K562 (cell line): ENCODE measurements around the gene DVL2. TPM values are rescaled to one million over a fixed set of nuclear protein-coding genes. Genes with fewer than 3 reads are reported as not detected.

Experiments used
- ARID1B ChIP-seq: fragments of 450-650 bp; IDR thresholded peaks from 2 replicates; pipeline ENCODE4 v1.6.1; 2016; ENCODE audit warnings: antibody characterized with exemption, mild to moderate bottlenecking, inconsistent platforms
- CHD1 ChIP-seq: fragments of 200-600 bp; sonication (generic); IDR thresholded peaks from one replicate; pipeline ENCODE4 v1.6.1; 2012; ENCODE audit warnings: mild to moderate bottlenecking, moderate library complexity, low read length, inconsistent platforms
- HDAC6 ChIP-seq: IDR thresholded peaks from 2 replicates; pipeline ENCODE4 v1.6.1; 2012; ENCODE audit warnings: low read depth, mild to moderate bottlenecking, control low read depth, inconsistent platforms, low read length, moderate library complexity
- MCM3 ChIP-seq: fragments of 450-650 bp; IDR thresholded peaks from 2 replicates; pipeline ENCODE4 v1.6.1; 2016
- MXI1 ChIP-seq: IDR thresholded peaks from 2 replicates; pipeline ENCODE4 v1.6.1; 2011; ENCODE audit warnings: low read depth, mild to moderate bottlenecking, improper control_type of control experiment, low read length
- PTTG1 ChIP-seq: fragments of 450-650 bp; IDR thresholded peaks from 2 replicates; pipeline ENCODE4 v1.6.1; 2016; ENCODE audit warnings: low read depth, mild to moderate bottlenecking, missing genetic modification characterization, missing compliant biosample characterization
- SMARCC2 ChIP-seq: fragments of 450-650 bp; IDR thresholded peaks from 2 replicates; pipeline ENCODE4 v1.6.1; 2017; ENCODE audit warnings: antibody characterized with exemption, moderate library complexity, mild to moderate bottlenecking, low read depth
- STAG1 ChIP-seq: sonication (generic); formaldehyde crosslinking; IDR thresholded peaks from 2 replicates; pipeline ENCODE4 v1.5.0; 2020; ENCODE audit warnings: missing genetic modification reagents, borderline replicate concordance
- TBP ChIP-seq: optimal IDR thresholded peaks from 2 replicates; pipeline ENCODE3; 2011; ENCODE audit warnings: low read depth, low read length, improper control_type of control experiment
- ZC3H4 ChIP-seq: sonication (generic); formaldehyde crosslinking; IDR thresholded peaks from 2 replicates; pipeline ENCODE4 v1.9.0; 2021; ENCODE audit warnings: missing genetic modification reagents, borderline replicate concordance
- ZNF146 ChIP-seq: IDR thresholded peaks from one replicate; pipeline ENCODE4 v1.6.1; 2018; ENCODE audit warnings: missing compliant biosample characterization; ENCODE audit not compliant: unreplicated experiment
- ZNF174 ChIP-seq: fragments of 250-450 bp; sonication (Bioruptor Pico); IDR thresholded peaks from 2 replicates; pipeline ENCODE4 v1.4.0; 2020; ENCODE audit warnings: mild to moderate bottlenecking
- ZNF197 ChIP-seq: fragments of 200-800 bp; sonication (Bioruptor generic); IDR thresholded peaks from 2 replicates; pipeline ENCODE4 v1.6.1; 2016; ENCODE audit warnings: low read depth, missing genetic modification characterization, missing compliant biosample characterization
- ZNF318 ChIP-seq, 2 experiments: fragments of 450-650 bp; IDR thresholded peaks; 2 replicates each; pipeline ENCODE4 v1.6.1; 2016; ENCODE audit warnings: mild to moderate bottlenecking in 2 of 2, borderline replicate concordance in 1 of 2, low read depth in 1 of 2, moderate library complexity in 1 of 2
- ZNF717 ChIP-seq: fragments of 250-450 bp; sonication (Bioruptor Pico); IDR thresholded peaks from 2 replicates; pipeline ENCODE4 v1.5.0; 2021
- polyA plus RNA-seq, 8 experiments: library from polyadenylated mRNA; depleted of rRNA in 4 of 8; stranded (reverse) in 5 of 8; unstranded in 3 of 8; fragments of >200 nt; fragmentation: Nextera tagmentation in 2 of 8; fragmentation: Illumina TruSeq in 1 of 8; extraction: Ambion mirVana in 2 of 8; extraction: Trizol in 1 of 8; gene quantifications; 2 replicates each; pipeline versions ENCODE4 v1.2.1 to v1.2.3, GENCODE V29; 2011 to 2014; ENCODE audit warnings: inconsistent platforms in 1 of 8, missing spikeins in 1 of 8
- total RNA-seq, 7 experiments: library from RNA; depleted of rRNA in 6 of 7; stranded (reverse); fragments of >200 nt in 6 of 7; fragmentation: Illumina TruSeq in 2 of 7; extraction: Trizol in 2 of 7; gene quantifications; 2 replicates each; pipeline versions ENCODE4 v1.2.1 to v1.2.3, GENCODE V29; 2011 to 2021; ENCODE audit warnings: low replicate concordance in 1 of 7
- TF ChIP-seq, protein P1 (sequence below), 2 experiments: fragments of 150-350 bp in 1 of 2; IDR thresholded peaks; 2 replicates each; pipeline ENCODE4 v1.6.1; 2012 to 2016; ENCODE audit warnings: low read depth in 2 of 2, low read length in 2 of 2, mild to moderate bottlenecking in 1 of 2, moderate library complexity in 1 of 2

DVL2 gene
- total and polyA plus RNA-seq, 9 of the 15 experiments (the other 6 are each of a cell fraction or from before 2014, with no cell fraction given), result 1.3 to 49.5 (median 24.3) TPM

DNA sequence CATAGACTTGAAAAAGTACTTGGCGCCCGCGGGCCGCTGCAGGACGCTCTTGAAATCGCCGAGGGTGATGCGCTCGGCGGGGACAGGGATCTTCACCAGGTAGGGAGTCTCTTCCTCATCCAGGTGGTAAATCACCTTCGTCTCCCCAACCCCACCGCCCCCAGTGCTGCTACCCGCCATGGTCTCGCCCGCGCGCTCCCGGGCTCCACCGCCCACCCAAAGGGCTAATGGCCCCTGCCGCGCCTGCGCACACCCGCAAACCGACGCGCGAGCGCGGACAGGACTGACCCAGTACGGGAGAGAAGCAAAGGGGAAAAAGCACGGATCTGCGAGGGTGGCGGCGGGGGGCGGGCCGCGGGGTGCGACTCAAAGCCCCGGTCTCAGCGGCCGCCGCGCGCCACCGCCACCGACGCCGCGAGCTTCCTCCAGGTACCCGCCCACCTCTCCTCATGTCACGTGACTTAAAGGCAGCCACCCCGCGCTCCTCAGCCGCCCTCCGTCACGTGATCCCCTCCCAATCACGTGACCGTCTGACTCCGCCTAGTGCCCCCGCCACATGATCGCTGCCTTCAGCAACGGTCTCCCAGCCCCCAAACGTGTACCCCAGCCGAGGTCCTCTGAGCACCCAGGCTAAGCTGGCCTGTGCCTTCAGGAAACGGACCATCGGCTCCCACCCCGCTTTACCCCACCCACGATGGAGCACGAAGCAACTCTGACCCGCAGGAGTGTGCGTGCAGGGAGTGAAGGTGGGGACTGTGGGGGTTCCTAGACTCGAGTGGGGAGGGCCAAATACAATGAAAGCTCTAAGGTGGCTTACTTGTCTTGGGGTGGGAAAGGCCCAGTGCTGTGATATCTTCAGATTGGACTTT is at the start of gene DVL2 (continued):
- TF ChIP-seq ZNF318 (IDR thresholded peaks at IDR 0.05; ENCODE audit: borderline replicate concordance in 1 of 2, low read depth in 1 of 2) (no peak), TBP (peak; percentile 49), PTTG1 (tag) (no peak), ZNF146 (no peak), ZNF717 (CRISPR knock-in tag) (0 out of 2 replicates have a peak, but pooled peaks have one; percentile 30), MCM3 (no peak), ZNF174 (CRISPR knock-in tag) (no peak), HDAC6 (no peak), MXI1 (no peak), ZNF197 (CRISPR knock-in tag) (0 out of 2 replicates have a peak, but pooled peaks have one; percentile 51), CHD1 (no peak), SMARCC2 (no peak), STAG1 (CRISPR knock-in tag) (no peak), ZC3H4 (CRISPR knock-in tag) (peak; percentile 37; the same call in 1 of the 2 replicates), ARID1B (no peak)
- TF ChIP-seq, protein P1, sequence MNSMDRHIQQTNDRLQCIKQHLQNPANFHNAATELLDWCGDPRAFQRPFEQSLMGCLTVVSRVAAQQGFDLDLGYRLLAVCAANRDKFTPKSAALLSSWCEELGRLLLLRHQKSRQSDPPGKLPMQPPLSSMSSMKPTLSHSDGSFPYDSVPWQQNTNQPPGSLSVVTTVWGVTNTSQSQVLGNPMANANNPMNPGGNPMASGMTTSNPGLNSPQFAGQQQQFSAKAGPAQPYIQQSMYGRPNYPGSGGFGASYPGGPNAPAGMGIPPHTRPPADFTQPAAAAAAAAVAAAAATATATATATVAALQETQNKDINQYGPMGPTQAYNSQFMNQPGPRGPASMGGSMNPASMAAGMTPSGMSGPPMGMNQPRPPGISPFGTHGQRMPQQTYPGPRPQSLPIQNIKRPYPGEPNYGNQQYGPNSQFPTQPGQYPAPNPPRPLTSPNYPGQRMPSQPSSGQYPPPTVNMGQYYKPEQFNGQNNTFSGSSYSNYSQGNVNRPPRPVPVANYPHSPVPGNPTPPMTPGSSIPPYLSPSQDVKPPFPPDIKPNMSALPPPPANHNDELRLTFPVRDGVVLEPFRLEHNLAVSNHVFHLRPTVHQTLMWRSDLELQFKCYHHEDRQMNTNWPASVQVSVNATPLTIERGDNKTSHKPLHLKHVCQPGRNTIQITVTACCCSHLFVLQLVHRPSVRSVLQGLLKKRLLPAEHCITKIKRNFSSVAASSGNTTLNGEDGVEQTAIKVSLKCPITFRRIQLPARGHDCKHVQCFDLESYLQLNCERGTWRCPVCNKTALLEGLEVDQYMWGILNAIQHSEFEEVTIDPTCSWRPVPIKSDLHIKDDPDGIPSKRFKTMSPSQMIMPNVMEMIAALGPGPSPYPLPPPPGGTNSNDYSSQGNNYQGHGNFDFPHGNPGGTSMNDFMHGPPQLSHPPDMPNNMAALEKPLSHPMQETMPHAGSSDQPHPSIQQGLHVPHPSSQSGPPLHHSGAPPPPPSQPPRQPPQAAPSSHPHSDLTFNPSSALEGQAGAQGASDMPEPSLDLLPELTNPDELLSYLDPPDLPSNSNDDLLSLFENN (IDR thresholded peaks at IDR 0.05; ENCODE audit: low read depth in 2 of 2, low read length in 2 of 2), result no peak
